H1 (cell line): ENCODE results near the gene GLS2. TPM values are rescaled to one million over a fixed set of nuclear protein-coding genes. Genes with fewer than 3 reads are reported as not detected.

Experiments
- BACH1 ChIP-seq: IDR thresholded peaks from 2 replicates; pipeline ENCODE4 v1.6.1; 2012; ENCODE audit warnings: low read length, improper control_type of control experiment
- ZNF274 ChIP-seq: IDR thresholded peaks from 2 replicates; pipeline ENCODE4 v1.7.0; 2012; ENCODE audit warnings: low read length, borderline replicate concordance; ENCODE audit errors: extremely low read depth
- polyA plus RNA-seq, 7 experiments: library from polyadenylated mRNA; depleted of rRNA in 3 of 7; stranded (reverse) in 5 of 7; unstranded in 2 of 7; fragments of >200 nt in 5 of 7; fragments of 200-250 nt in 2 of 7; gene quantifications; 1 replicate in 5 of 7; 2 replicates in 1 of 7; 4 replicates in 1 of 7; pipeline versions ENCODE4 v1.2.1 to v1.2.3, GENCODE V29; 2011 to 2013; ENCODE audit warnings: missing spikeins in 2 of 7, mixed read lengths in 2 of 7
- total RNA-seq: library from RNA; stranded (reverse); fragmentation: NEBNext Ultra II Directional; extraction: Animal tissue kit (Norgen Biotek cat#: 25700); gene quantifications from 2 replicates; pipeline ENCODE4 v1.2.1, GENCODE V29; 2021

Gene GLS2
- total and polyA plus RNA-seq, 2 of the 8 experiments (the other 6 are each of a cell fraction or from before 2014, with no cell fraction given), result 14.5 to 20.1 TPM

- no peak for TF ChIP-seq ZNF274
- no peak for TF ChIP-seq BACH1
- TF ChIP-seq, all 59 proteins: peak for 0
Measured at GRCh38 chr12:56486694-56487093, 1.3 kb downstream of the GLS2 start (continued).
